GM23248 (cell line): ENCODE data around the gene KIAA2012. TPM values are rescaled to one million over a fixed set of nuclear protein-coding genes. Genes with fewer than 3 reads are reported as not detected.

Experiments used
- DNase-seq: peaks from one replicate; pipeline ENCODE4 v3.0.0-alpha.2; 2015
- H2AFZ ChIP-seq: fragments of 200-600 bp; sonication (generic); 2 replicates; pipeline ENCODE4 v1.6.1; 2016; ENCODE audit warnings: antibody characterized with exemption
- H3F3A ChIP-seq: fragments of 200-600 bp; sonication (generic); 2 replicates; pipeline ENCODE4 v1.6.1; 2016; ENCODE audit warnings: mild to moderate bottlenecking, antibody characterized with exemption, mixed run types; ENCODE audit not compliant: insufficient read depth
- H3K27ac ChIP-seq: fragments of 200-600 bp; sonication (generic); 2 replicates; pipeline ENCODE4 v1.5.1; 2016; ENCODE audit warnings: mild to moderate bottlenecking
- H3K27me3 ChIP-seq: fragments of 200-600 bp; sonication (generic); replicated peaks from 2 replicates; pipeline ENCODE4 v1.6.1; 2016; ENCODE audit warnings: mild to moderate bottlenecking; ENCODE audit not compliant: insufficient read depth
- H3K36me3 ChIP-seq: fragments of 200-600 bp; sonication (generic); 2 replicates; pipeline ENCODE4 v1.6.1; 2016; ENCODE audit warnings: low read depth, mild to moderate bottlenecking
- H3K4me1 ChIP-seq: fragments of 200-600 bp; sonication (generic); 2 replicates; pipeline ENCODE4 v1.6.1; 2016; ENCODE audit warnings: mild to moderate bottlenecking; ENCODE audit not compliant: insufficient read depth
- H3K4me2 ChIP-seq: fragments of 200-600 bp; sonication (generic); one replicate; pipeline ENCODE4 v1.6.1; 2016; ENCODE audit warnings: mild to moderate bottlenecking; ENCODE audit not compliant: unreplicated experiment
- H3K4me3 ChIP-seq: fragments of 200-600 bp; sonication (generic); 2 replicates; pipeline ENCODE4 v1.5.1; 2016; ENCODE audit warnings: mild to moderate bottlenecking
- H3K79me2 ChIP-seq: fragments of 200-600 bp; sonication (generic); 2 replicates; pipeline ENCODE4 v1.6.1; 2016; ENCODE audit warnings: mild to moderate bottlenecking; ENCODE audit not compliant: insufficient read depth
- H3K9ac ChIP-seq: fragments of 200-600 bp; sonication (generic); 2 replicates; pipeline ENCODE4 v1.6.1; 2016; ENCODE audit warnings: mild to moderate bottlenecking
- H3K9me2 ChIP-seq: fragments of 200-600 bp; sonication (generic); 2 replicates; pipeline ENCODE4 v1.6.1; 2016; ENCODE audit warnings: mixed run types, mild to moderate bottlenecking, moderate library complexity; ENCODE audit not compliant: insufficient read depth
- H3K9me3 ChIP-seq: fragments of 200-600 bp; sonication (generic); one replicate; pipeline ENCODE4 v1.6.1; 2017; ENCODE audit warnings: low read depth
- H4K20me1 ChIP-seq: fragments of 200-600 bp; sonication (generic); 2 replicates; pipeline ENCODE4 v1.6.0; 2016; ENCODE audit not compliant: insufficient read depth
- EZH2 ChIP-seq: fragments of 200-600 bp; sonication (generic); IDR thresholded peaks from 2 replicates; pipeline ENCODE4 v1.6.1; 2018; ENCODE audit warnings: antibody characterized with exemption, mild to moderate bottlenecking; ENCODE audit not compliant: insufficient read depth, poor library complexity, severe bottlenecking
- EZH2phosphoT487 ChIP-seq: fragments of 200-600 bp; sonication (generic); IDR thresholded peaks from 2 replicates; pipeline ENCODE4 v1.6.1; 2018; ENCODE audit warnings: antibody characterized with exemption, moderate library complexity, mild to moderate bottlenecking, low read depth; ENCODE audit not compliant: insufficient read depth
- WGBS, 2 experiments: methylation state at CpG; one replicate each; pipeline ENCODE4 v1.1.6; 2015 to 2017; ENCODE audit warnings: low lambda C conversion rate in 2 of 2, low coverage in 1 of 2; ENCODE audit errors: missing lambda C conversion rate in 2 of 2; 5-methylcytosine and 5-hydroxymethylcytosine counted together
- in situ Hi-C: fragments of 300-500 bp; cut with MboI; formaldehyde crosslinking; loops from 2 replicates; pipeline ENCODE4 v1.15.0; 2020
- polyA plus RNA-seq: library from polyadenylated mRNA; unstranded; fragments of >200 nt; fragmentation: Nextera tagmentation; extraction: Ambion mirVana; gene quantifications from 2 replicates; pipeline ENCODE4 v1.2.1, GENCODE V29; 2016
- total RNA-seq: library from RNA; depleted of rRNA; stranded (reverse); fragments of >200 nt; shearing (Covaris generic); gene quantifications from 2 replicates; pipeline ENCODE4 v1.2.3, GENCODE V29; 2014

Gene KIAA2012
- total and polyA plus RNA-seq, 2 experiments from 2014 or later, result 0.18 TPM; not detected in 1

GRCh38 chr2:202026507-202026906, 46.5 kb upstream of the KIAA2012 start:
- WGBS, 2 experiments, result 77 to 86% methylated on average over 5 of the region's 5 CpGs

GRCh38 chr2:202030691-202031090, 42.4 kb upstream of the KIAA2012 start:
- DNase-seq, result peak; percentile 91
- H2AFZ ChIP-seq, result peak overlapping the region; percentile 27
- H3K4me2 ChIP-seq, result peak overlapping the region; percentile 97
- no peaks in the 10 kb centered on the region for H3K27me3 ChIP-seq
- 9 to 28% methylated on average over 4 of the region's 4 CpGs for WGBS, 2 experiments
- H3F3A ChIP-seq, result peaks cover 20% of the 10 kb centered on the region; the same call in 1 of the 2 replicates
- no peak overlapping the region for H3K4me3 ChIP-seq
- in situ Hi-C loops, result loop anchor here (10.0 kb wide), 1 partner anchor 176 kb away; no protein-coding TSS in a partner anchor
- H4K20me1 ChIP-seq, result no peaks in the 10 kb centered on the region
- peaks cover 14% of the 10 kb centered on the region for H3K4me1 ChIP-seq
- peaks cover 12% of the 10 kb centered on the region for H3K79me2 ChIP-seq
- no peaks in the 10 kb centered on the region for H3K9me3 ChIP-seq
- no peak for TF ChIP-seq EZH2
- TF ChIP-seq EZH2phosphoT487, result no peak
- peak overlapping the region; percentile 65 for H3K27ac ChIP-seq
- no peaks in the 10 kb centered on the region for H3K9me2 ChIP-seq
- no peaks in the 10 kb centered on the region for H3K36me3 ChIP-seq
- H3K9ac ChIP-seq, result peak overlapping the region; percentile 87

More at GRCh38 chr2:202026507-202026906, 46.5 kb upstream of the KIAA2012 start:
- H3K9me2 ChIP-seq, result no peaks in the 10 kb centered on the region
- peaks cover 7% of the 10 kb centered on the region for H3K4me1 ChIP-seq
- no peak for DNase-seq
- no peaks in the 10 kb centered on the region for H3K9me3 ChIP-seq
- in situ Hi-C loops, result no loop called here
- H3K27me3 ChIP-seq, result no peaks in the 10 kb centered on the region
- peaks cover 14% of the 10 kb centered on the region; the same call in 1 of the 2 replicates for H3F3A ChIP-seq
- H2AFZ ChIP-seq, result no peak overlapping the region
- no peaks in the 10 kb centered on the region for H3K79me2 ChIP-seq
- H3K4me3 ChIP-seq, result no peak overlapping the region
- no peak overlapping the region for H3K27ac ChIP-seq
- no peak overlapping the region for H3K4me2 ChIP-seq
- no peaks in the 10 kb centered on the region for H4K20me1 ChIP-seq
- TF ChIP-seq EZH2 (no peak), EZH2phosphoT487 (no peak)
- H3K36me3 ChIP-seq, result no peaks in the 10 kb centered on the region
- H3K9ac ChIP-seq, result no peak overlapping the region

GRCh38 chr2:202031246-202031951, 41.7 kb upstream of the KIAA2012 start:
- Histone ChIP-seq H3K9ac (peak overlapping the region; percentile 87), H3K9me2 (no peaks in the 10 kb centered on the region), H3F3A (peaks cover 20% of the 10 kb centered on the region; the same call in 1 of the 2 replicates), H3K4me3 (no peak overlapping the region; the same call in 1 of the 2 replicates), H2AFZ (peak overlapping the region; percentile 96), H3K27me3 (no peaks in the 10 kb centered on the region), H4K20me1 (no peaks in the 10 kb centered on the region), H3K27ac (peak overlapping the region; percentile 65), H3K4me1 (peaks cover 14% of the 10 kb centered on the region), H3K4me2 (peak overlapping the region; percentile 97), H3K9me3 (no peaks in the 10 kb centered on the region), H3K79me2 (peaks cover 19% of the 10 kb centered on the region), H3K36me3 (no peaks in the 10 kb centered on the region)
- peak; percentile 25 for DNase-seq
- TF ChIP-seq EZH2 (no peak), EZH2phosphoT487 (no peak)
- in situ Hi-C loops, result loop anchor here (10.0 kb wide), 1 partner anchor 177 kb away; no protein-coding TSS in a partner anchor
- WGBS, 2 experiments, result 32 to 37% methylated on average over 4 of the region's 4 CpGs

- Histone ChIP-seq H3K4me2 (peak overlapping the region; percentile 97), H4K20me1 (no peaks in the 10 kb centered on the region), H3K27ac (peak overlapping the region; percentile 89), H3K9ac (peak overlapping the region; percentile 87), H3K27me3 (no peaks in the 10 kb centered on the region), H2AFZ (peak overlapping the region; percentile 96), H3K9me2 (no peaks in the 10 kb centered on the region), H3K36me3 (no peaks in the 10 kb centered on the region), H3F3A (peaks cover 32% of the 10 kb centered on the region), H3K9me3 (no peaks in the 10 kb centered on the region), H3K4me1 (peaks cover 19% of the 10 kb centered on the region), H3K4me3 (peak overlapping the region; percentile 90), H3K79me2 (peaks cover 33% of the 10 kb centered on the region)
- no peak for TF ChIP-seq EZH2
- TF ChIP-seq EZH2phosphoT487, result no peak
- 1% methylated on average over 36 to 42 of the region's 42 CpGs for WGBS, 2 experiments
- in situ Hi-C loops, result loop anchor here (10.0 kb wide), 1 partner anchor 178 kb away; no protein-coding TSS in a partner anchor
- peak; percentile 79 for DNase-seq
These were observed 40.2 kb upstream of the KIAA2012 start for GRCh38 chr2:202032846-202033316.
